ENCODE data around the gene TOGARAM2.

The TOGARAM2 gene

DNA sequence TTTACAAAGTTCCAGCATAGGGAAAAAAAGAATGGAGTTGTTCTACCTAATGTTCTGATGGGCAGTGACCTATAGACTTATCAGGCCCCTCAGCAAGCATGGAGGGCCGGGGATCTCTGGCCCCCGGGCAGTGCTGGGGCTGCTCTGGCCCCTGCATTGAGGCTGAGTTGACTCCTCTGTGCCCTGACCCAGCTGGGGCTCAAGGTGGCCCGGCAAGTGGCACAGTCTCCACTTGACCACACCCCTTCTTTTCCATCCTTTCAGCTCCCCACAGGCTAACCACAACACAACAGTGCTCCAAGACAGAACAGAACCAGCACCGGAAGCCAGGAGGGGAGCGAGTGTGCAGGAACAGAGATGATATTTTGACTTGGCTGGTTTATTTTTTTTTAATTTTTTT, 19.9 kb downstream of the TOGARAM2 start:
- DNase-seq: no peak

DNA sequence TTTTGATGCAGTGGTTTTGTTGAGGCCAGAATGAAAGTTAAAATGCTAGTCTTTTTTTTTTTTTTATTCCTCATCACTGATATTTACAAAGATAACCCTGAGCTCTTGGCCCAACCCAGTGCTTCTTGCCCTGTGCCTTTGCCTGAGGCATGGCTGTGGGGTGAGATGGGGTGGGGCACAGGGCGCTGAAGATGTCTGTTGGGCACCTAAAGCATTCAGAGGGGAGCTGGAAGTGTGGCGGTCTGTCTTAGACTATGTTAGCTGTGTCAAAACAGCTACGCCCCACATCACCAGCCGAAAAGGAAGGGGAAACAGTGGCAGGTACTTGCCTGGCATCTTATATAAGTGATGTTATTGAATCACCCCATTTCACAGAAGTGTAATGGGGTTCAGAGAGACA, 20.7 kb downstream of the TOGARAM2 start:
- DNase-seq: no peak

DNA sequence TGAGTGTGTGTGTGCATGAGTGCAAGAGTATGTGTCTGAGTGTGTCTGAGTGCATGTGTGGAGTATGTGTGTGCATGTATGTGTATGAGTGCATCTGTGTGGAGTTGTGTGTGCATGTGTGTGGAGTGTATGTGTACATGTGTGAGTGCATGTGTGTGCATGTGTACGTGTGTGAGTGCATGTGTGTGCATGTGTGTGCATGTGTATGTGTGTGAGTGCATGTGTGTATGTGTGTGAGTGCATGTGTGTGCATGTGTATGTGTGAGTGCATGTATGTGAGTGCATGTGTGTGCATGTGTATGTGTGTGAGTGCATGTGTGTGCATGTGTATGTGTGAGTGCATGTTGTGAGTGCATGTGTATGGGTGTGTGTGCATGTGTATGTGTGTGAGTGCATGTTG, 23.7 kb downstream of the TOGARAM2 start:
- DNase-seq: no peak

DNA sequence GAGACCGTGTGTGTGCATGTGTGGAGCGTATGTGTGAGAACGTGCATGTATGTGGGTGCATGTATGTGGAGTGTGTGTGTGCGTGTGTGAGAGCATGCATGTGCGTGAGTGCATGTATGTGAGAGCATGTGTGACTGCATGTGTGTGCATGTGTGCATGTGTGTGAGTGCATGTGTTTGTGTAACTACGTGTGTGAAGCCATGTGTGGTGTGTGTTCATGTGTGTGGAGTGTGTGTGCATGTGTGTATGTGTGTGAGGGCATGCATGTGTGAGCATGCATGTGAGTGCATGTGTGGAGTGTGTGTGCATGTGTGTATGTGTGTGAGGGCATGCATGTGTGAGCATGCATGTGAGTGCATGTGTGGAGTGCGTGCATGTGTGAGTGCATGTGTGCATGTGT, 24.2 kb downstream of the TOGARAM2 start:
- no peak for DNase-seq

DNA sequence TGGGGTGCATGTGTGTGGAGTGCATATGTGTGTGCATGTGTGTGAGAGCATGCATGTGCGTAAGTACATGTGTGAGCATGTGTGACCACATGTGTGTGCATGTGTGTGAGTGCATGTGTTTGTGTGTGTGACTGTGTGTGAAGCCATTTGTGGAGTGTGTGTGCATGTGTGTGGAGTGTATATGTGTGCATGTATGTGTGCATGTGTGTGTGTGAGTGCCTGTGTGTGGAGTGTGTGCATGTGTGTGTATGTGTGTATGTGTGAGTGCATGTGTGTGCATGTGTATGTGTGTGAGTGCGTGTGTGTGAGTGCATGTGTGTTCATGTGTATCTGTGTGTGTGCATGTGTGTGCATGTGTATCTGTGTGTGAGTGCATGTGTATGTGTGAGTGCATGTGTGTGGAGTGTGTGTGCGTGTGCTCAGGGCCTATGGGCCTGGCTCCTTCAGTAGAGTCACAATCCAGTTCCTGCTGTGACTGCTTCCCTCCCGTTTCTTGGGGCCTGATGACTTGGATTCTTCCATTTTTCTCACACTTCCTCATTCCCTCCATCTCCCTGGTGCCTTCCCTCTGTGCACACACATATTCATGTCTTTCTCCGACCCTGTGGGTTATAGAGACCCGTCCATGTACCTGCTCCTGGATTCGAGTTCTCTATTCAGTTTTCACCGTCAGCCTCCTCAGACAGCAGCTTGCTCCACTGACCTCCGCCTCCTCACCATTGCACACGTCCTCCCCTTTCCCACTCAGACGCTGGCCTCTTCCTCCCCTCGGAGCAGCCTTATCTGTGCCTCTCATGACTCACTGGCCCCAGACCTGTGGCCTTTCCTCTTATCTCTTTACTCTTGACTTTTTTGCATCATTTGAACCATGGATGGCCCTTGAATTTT, 25.2 kb downstream of the TOGARAM2 start:
- no peak for DNase-seq

DNA sequence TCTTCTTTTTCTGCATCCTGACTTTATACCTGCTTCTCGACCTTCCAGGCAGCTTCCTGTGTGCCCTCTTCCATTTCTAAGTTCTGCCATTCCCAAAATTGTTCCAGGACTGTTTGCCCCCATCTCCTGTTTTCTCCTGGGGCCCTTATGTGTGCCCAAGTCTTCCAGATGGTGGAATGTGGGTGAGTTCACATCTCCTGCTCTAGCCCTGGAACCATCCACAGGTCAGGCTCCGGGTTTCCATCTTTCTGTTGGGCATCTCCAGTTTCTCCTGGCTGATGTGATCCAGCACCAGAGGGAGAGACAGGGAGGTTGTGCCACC, 25.8 kb downstream of the TOGARAM2 start:
- no peak for DNase-seq

DNA sequence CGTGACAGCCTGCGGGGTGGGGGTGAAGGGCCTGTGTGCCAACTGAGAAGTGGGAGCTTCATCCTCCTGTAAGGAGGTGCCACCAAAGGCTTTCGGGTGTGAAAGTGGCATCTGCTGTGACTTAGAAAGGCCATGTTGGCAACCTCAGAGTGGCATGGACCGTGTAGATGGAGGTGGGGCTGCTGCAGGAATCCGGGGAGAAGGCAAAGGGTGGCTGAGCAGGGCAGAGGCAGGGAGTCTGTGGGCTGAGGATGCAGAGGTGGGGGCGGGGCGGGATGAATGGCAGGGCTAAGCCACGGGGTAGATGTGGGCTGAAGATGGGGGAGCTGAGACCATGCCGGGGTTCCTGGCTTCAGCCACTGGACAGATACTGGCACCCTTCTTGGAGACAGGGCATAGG, 28.2 kb downstream of the TOGARAM2 start:
- DNase-seq: no peak

DNA sequence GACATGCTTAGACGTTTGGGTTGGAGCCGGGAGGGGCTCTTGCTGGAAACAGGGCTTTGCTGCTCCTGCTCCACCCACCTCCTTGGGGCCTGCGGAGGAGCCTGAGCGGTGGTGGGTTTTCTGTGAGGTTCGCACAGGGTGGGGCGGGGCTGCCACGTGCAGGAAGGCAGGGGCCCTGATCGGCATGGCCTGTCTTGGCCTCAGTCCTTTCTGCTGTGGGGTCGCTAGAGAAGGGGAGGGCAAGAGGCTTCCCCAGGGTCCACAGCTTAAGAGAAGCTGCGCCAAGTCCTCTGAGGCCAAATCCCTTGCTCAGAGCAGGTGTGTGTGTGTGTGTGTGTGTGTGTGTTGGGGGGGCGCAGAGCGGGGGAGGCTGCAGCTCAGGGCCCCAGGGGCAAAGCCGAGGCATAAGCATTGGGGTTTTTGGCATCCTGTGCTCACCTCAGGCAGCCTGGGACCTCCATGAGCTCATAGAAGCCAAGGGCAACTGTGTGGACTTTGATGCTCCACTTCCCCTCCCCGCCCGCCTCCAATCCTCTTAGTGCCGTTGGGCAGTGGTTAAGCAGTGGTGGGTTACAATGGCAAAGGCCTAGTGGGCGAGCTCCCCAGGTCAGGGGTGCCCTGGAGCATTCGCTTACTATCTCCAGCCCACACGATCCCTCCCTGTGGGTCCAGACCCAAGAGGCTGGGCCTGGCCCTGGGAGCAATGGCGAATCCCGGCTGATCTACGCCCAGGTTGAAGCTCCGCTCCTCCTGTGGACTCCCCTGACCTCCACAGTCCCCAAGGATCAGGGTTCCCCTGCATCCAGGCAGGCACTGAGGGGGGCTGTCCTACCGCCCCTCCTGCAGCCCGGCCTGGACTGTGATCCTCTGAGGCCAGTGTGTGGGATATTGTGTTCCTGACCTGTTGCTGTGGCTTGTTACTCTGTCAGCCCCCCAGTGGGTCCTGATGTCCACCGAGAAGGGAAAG, 28.9 kb downstream of the TOGARAM2 start:
- no peak for DNase-seq

DNA sequence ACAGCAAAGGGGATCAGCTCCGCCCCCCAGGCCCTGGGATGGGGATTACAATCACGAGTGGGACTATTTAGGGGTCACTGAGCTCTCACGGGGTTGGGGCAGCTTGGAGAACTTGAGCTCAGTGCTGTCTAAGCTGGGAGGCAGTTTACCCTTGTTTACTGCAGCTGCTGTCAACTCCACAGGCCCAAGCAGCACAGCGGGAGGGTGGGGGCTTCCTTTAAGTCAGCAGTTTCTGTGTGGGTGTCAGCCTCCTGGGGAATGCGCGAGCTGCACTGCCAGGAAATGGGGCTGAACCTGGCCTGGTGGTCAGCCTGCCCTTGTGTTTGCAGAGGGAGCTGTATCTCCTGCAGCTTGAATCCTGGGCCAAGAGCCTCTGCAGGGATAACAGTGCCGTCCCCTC, 29.8 kb downstream of the TOGARAM2 start:
- DNase-seq: no peak

DNA sequence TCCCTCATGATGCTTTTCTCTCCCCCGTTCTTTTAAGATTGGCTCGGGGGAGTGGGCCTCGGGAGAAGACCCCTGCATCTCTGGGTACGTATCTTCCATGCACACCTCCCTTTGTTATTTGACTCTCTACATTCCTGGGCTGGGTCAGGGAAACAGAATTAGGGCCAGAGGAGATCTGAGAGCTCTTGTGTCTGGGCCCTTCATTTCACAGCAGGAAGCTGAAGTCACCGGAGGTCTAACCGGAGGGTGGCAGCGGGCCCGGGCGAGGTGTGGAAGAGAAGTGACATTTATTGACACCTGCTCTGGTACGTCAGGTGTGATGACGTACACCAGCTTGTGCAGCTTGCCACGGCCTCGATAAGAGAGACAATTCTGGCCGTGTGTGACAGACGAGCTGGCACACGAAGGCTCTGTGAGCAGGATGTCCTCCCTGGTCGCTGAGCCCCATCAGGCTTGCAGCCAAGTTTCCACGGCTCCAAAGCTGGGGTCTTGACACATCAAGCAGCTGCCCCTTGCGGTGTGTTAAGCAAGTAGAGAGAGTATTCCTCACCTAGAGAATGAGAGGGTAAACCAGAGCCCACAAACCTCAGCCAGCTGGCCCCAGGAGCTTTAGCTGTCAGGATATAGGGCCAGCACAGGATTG, 30.4 kb downstream of the TOGARAM2 start:
- no peak for DNase-seq

DNA sequence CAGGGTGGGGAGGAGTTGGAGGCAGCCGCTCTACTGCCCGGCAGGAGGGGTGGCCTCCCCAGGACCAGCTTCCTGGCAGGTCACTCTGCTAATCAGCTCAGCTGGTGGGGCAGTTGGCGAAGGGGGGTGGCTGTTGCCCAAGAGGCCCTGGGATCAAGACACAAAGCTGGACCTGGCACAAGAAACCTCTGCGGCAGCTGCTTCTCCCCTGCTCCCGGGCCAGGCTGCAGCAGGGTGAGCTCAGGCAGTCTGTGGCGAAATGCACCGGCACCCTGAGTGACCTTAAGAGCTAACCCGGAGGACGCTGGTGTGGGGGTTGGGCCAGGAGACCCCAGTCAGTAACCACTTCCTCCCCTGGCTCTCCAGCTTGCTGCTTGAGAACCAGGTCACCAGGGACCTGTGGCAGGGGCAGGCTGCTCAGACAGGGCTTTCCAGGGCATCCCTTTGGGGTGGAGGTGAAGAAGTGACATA, 31.1 kb downstream of the TOGARAM2 start:
- no peak for DNase-seq

DNA sequence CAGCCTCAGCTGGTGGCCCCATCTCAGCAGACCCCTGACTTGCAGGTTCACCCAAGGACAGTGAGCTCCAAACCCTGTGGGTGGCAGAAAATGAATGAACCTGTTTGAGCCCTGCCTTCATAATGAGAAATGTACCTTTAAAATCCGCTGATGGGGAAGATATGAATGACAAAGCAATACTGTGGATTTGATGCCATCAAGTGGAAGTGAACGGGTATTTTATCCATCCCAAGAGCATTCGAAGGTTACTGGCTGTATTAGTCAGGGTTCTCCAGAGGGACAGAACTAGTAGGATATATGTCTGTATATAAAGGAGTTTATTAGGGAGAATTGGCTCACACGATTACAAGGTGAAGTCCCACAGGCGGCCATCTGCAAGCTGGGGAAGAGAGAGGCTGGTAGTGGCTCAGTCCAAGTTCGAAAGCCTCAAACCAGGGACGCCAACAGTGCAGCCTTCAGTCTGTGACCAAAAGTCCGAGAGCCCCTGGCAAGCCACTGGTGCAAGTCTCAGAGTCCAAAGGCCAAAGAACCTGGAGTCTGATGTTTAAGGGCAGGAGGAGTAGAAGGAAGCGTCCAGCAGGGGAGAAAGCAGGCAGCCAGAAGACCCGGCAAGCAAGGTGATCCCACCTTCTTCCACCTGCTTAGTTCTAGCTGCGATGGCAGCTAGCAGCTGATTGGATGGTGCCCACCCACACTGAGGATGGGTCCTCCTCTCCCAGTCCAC, 32.1 kb downstream of the TOGARAM2 start:
- no peak for DNase-seq

DNA sequence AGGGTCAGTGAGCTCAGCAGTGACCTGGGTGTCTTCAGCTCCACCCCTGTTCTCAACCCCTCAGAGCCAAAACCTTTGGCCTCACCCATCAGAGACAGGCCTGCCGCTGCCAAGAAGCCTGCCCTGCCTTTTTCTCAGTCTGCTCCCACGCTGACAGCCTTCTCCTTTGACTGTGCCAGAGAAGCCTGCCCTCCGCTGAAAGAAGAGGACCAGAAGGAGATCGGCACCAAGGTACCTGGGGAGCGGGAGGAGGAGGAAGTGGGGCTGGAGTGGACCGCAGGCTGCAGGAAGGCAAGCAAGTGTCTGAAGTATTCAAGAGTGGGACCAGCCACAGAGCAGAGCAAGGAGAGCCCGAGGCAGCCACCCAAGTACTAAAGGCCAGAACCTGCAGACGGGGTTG, 33.2 kb downstream of the TOGARAM2 start:
- DNase-seq: no peak

DNA sequence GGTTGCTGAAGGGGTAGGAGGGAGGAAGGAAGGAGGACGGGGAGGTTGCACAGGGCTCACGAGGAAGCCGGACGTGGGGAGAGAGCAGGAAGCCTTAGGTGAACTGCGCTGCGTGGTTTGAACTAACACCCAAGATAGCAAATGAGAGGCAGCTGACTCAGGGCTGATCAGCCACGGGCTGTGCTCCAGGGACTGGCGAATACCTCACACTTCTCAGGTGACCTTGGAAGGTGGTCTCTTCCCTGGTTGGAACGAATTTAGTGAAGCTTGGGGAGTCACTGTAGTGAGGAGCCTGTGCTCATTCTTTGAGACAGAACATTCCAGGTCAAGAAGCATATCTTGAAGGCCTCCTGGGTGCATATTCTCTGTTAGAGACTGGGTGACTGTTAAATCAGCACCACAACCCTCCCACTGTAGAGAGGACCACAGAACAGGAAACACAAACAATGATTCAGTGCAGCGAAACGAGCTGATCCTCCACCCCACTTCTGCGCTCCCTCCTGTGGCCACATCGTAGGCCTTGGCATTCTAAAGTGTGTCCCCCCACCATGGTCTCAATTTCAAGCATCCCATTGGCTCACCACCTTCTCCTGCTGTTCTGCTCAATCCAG, 33.8 kb downstream of the TOGARAM2 start:
- no peak for DNase-seq

DNA sequence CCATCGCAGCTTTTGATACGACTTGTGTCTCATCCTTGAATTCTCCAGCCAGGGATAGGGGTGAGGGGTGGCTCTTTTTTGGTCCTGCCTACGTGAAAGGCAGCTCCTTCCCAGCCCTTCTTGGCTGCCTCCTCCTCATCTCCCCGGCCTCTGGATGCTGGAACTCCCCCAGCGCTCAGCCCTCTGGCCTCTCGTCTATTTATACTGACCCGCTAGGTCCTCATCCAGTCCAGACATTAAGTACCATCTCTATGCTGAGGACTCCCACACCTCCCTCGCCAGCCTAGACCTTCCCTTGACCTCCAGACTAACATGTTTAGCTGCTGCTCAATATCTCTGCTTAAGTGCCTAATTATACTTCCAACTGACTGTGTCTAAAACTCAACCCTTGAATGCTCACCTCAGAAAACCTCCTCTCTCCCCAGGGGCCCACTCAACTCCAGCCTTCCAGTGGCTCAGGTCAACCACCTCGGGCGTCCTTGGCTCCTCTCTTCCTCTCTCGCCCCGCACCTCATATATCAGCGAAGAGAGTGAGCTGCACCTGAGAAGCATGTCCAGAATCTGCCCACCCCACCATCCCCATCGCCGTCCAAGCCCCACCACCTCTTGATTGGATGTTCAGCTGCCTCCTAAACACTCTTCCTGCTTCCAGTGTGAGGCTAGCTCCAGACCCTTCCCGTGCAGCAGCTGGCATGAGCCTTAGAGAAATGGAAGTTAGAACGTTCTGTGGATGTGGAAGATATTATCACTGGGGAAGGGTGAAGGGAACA, 34.8 kb downstream of the TOGARAM2 start:
- no peak for DNase-seq

DNA sequence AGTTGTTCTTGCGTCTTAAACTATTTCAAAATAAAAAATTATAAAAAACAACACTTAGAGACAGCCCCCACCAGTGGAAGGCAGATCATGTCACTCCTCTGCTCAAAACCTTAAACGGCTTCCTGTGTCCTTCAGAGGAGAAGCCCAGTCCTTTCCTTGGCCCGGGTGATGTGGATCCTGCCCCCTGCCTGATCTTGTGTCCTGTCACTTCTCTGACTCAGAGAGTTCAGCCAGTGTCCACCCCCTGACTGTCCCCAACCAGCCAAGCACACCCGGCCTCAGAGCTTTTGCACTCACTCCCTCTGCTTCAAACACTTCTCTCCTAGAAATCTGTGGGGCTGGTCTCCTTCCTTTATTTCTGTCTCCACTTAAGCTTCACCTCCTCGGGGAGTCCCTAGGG, 35.4 kb downstream of the TOGARAM2 start:
- no peak for DNase-seq

DNA sequence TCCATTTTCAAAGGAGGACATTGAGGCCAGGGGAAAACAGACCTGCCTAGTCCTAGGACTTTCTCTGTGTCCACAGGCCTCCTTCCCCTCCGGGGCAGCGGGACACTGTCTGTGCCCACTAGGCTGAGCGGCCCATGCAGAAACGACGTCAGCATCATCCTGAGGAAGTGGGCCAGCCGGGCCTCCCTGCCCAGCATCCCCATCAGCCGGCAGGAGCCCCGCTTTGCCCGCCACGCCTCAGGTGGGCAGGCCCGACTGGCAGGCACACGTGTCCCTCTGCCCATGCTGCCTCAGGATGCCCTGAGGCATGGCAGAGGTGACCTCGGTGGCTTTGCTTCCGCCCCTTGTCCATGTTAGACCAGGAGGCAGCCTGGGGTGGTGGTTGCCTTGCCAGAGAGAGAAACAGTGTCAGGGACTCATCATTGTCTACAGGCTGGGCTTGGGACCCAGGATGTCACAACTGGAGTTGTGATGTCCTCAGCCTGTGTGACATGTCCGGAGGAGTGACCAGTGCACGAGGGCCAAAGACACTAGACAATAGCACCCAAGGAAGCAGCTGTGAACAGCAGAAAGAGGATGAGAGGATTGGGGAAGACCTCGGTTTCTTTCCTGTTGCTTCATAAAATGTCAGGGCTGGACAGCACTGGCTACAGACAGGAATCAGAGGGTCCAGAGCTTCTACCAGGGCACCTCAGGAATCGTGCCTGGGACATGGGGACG, 36.8 kb downstream of the TOGARAM2 start:
- no peak for DNase-seq

DNA sequence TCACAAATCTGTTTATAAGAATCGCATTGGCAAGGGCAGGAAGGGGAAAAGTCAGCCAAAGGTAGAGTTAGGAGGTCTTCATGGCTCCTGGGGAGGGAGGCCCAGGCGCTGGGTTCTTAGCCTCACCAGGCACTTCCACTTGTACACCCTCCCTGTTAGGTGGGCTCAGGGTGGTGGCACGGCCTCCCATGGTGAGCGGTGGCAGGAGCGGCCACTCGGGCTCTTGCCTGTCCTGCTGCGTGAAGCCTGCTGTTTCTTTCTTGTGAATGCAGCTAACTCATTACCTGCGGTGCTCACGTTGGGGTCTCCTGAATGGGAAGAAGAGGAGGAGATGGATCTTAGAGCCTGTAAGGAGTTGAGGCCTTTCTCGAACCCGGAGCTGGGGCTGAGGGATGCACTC, 40.8 kb downstream of the TOGARAM2 start:
- no peak for DNase-seq

DNA sequence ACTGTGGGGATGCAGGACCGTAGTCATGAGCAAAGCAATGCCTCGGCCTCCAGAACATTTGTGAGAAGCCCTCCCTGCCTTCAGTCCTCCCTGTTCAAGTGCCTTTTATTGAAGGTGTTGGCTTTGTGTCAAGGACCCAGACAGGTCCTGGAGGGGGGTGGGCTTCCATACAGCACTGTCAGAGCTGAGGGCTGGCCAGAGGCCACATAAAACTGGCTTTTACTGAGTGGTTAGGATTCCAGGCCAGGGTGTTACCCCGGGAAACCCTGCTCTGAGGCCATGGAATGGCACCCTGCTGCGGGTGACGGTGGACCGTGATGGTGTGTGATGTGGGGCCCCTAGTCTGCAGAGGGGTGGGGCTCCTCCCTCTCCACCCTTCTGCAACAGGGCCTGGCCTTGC, 41.6 kb downstream of the TOGARAM2 start:
- DNase-seq: no peak

DNA sequence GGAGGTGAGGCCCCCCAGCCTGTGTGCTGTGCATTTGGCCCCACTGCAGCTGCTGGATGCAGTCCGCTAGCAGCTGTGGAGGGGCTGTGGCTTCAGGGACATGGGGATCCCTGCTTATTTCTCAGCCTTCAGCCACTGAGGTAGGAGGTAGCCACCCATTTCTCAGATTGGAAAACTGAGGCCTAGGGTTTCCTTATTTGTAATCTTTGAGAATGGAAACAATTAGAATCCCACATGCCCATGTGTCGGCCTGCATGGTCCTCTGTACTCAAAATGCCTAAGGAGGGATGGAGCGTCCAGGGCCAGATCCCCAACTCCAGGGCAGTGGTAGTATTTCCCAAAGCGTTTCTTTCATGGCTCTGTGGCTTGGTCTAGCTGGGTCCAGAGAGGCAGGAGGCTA, 42.1 kb downstream of the TOGARAM2 start:
- no peak for DNase-seq
